T-helper 22 cell (primary cell): ENCODE data around the gene AK5.
"Not testable (repeated sequence)": the region's sequence is repeated elsewhere in the genome, so short reads cannot be mapped to it uniquely, and the experiment has no call there.

Experiments used
- DNase-seq: peaks from one replicate; pipeline ENCODE4 v3.0.0-alpha.2; 2020; ENCODE audit warnings: low read depth

Gene AK5

GRCh38 chr1:77287535-77287934, 5.7 kb downstream of the AK5 start:
- no peak for DNase-seq

- no peak for DNase-seq
Observed at GRCh38 chr1:77288275-77288674, 6.5 kb downstream of the AK5 start.

- DNase-seq, result no peak
Observed at GRCh38 chr1:77290576-77290975, 8.8 kb downstream of the AK5 start.

- no peak for DNase-seq
Observed at GRCh38 chr1:77292551-77292950, 10.7 kb downstream of the AK5 start.

GRCh38 chr1:77300566-77300965, 18.7 kb downstream of the AK5 start:
- no peak for DNase-seq

GRCh38 chr1:77303387-77303786, 21.6 kb downstream of the AK5 start:
- no peak for DNase-seq

GRCh38 chr1:77308889-77309621, 27.2 kb downstream of the AK5 start:
- DNase-seq, result no peak

- no peak for DNase-seq
Observed at GRCh38 chr1:77310924-77311323, 29.1 kb downstream of the AK5 start.

- not testable (repeated sequence) for DNase-seq
Observed at GRCh38 chr1:77312364-77312763, 30.5 kb downstream of the AK5 start.

- DNase-seq, result no peak
Observed at GRCh38 chr1:77313491-77313890, 31.7 kb downstream of the AK5 start.

- DNase-seq, result no peak
Observed at GRCh38 chr1:77316006-77316405, 34.2 kb downstream of the AK5 start.

GRCh38 chr1:77316966-77317365, 35.1 kb downstream of the AK5 start:
- DNase-seq, result no peak

GRCh38 chr1:77319036-77319705, 37.4 kb downstream of the AK5 start:
- DNase-seq, result no peak

- no peak for DNase-seq
Observed at GRCh38 chr1:77322061-77322900, 40.5 kb downstream of the AK5 start.

GRCh38 chr1:77333501-77333900, 51.7 kb downstream of the AK5 start:
- no peak for DNase-seq

- DNase-seq, result no peak
Observed at GRCh38 chr1:77336729-77337128, 54.9 kb downstream of the AK5 start.

- DNase-seq, result no peak
Observed at GRCh38 chr1:77339326-77339725, 57.5 kb downstream of the AK5 start.

- no peak for DNase-seq
Observed at GRCh38 chr1:77341195-77341594, 59.4 kb downstream of the AK5 start.

- no peak for DNase-seq
Observed at GRCh38 chr1:77342745-77343144, 60.9 kb downstream of the AK5 start.

- no peak for DNase-seq
Observed at GRCh38 chr1:77347646-77348045, 65.8 kb downstream of the AK5 start.

- no peak for DNase-seq
Observed at GRCh38 chr1:77348549-77348948, 66.7 kb downstream of the AK5 start.

GRCh38 chr1:77349275-77349674, 67.5 kb downstream of the AK5 start:
- no peak for DNase-seq
